Activated naive CD4-positive, alpha-beta T cell treated with Interleukin-2 at 50 U/mL for 16 hours (primary cell): Measurements from ENCODE around the gene ALG8.
"Not testable (repeated sequence)": the region's sequence is repeated elsewhere in the genome, so short reads cannot be mapped to it uniquely, and the experiment has no call there.

Source experiments
- DNase-seq: peaks from one replicate; pipeline ENCODE4 v3.0.0-alpha.2; 2020

Gene ALG8

GRCh38 chr11:78139422-78140391 is at the start of gene ALG8:
Gene ALG8 (minus strand): TSS chr11:78139626. CDS start chr11:78139588, 38 bp downstream.
- peak; percentile 98 for DNase-seq

DNA sequence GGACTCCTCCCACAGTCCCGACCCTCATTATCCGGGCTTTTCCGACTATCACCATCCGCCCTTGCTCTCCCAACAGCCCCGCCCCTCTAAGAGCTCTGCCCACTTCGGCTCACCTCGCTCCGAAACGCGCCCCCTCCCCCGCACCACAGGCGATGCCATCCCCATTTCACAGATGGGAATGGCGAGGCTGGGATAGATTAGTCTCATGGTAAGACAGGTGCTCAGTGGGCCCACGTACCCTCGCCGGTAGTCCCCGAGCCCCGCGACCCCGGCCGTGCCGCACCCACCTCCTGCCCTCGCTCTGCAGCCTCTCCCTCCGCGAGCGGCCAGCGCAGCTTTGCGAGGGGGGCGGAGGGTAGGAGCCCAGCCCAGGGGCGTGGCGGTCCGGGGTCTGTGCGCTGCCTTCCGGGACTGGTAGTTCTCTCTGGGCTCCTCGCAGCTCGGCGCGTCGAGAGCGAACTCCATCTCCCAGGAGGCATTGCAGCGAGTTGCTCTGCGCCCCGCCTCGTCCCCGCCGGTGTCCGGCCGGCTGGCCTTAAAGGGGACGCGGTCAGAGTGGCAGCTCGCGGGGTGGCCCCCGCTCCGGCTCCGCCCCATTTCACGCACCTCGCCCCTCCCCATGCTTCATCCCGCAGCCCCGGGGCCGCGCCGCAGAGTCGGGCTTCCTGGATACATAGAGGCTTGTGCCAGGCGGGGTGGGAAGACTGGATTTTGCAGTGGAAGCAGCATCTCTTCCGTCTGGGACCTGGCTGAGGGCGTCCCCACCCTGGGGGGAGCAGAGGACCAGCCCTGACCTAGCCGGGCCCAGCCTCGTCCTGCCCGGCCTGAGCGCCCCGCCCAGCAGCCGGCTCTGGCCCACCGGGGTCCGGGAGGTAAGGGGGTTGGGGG is 49.1 kb upstream of the ALG8 start, which contains the start of the genes KCTD21 and USP35:
Gene KCTD21 (minus strand): TSS at position 341 of the 888 bp plus-strand sequence. CDS start 14,072 bp downstream, outside the sequence.
Gene USP35 (plus strand): TSS at position 634 of the 888 bp plus-strand sequence. CDS start 7,327 bp downstream, outside the sequence.
- DNase-seq: peak; percentile 95

- peak; percentile 80 for DNase-seq
These were observed 48.2 kb upstream of the ALG8 start for GRCh38 chr11:78187366-78188285.

GRCh38 chr11:78181185-78181584 is 41.8 kb upstream of the ALG8 start:
- no peak for DNase-seq

DNA sequence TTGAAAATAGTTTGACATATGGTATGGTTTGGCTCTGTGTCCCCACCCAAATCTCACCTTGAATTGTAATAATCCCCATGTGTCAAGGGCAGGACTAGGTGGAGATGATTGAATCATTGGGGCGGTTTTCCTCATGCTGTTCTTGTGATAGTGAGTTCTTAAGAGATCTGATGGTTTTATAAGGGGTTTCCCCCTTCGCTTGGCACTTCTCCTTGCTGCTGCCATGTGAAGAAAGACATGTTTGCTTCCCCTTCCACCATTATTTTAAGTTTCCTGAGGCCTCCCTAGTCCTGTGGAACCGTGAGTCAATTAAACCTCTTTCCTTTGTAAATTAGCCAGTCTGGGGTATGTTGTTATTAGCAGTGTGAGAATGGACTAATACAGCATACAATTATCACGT is 41.3 kb upstream of the ALG8 start:
- DNase-seq: no peak

GRCh38 chr11:78179459-78180071 is 40.1 kb upstream of the ALG8 start:
- no peak for DNase-seq

DNA sequence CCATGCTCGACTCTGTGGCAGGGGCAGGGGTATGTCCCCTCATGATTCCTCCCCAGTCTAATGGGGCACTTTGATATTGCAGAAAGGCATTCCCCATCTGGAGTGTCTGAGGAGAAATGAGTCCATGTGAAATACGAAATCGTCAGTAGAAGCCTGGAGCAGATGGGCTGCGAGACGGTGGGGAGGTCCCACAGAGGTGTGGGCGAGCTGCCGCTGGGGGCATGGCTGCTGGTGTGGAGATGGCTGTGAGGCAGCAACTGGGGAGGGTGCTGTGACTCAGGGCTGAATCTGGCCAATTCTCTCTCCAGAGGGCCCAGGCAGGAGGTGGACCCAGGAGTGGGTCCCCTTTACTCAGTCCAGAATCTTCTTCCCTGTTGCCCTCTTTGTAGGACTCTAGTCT is 37.8 kb upstream of the ALG8 start:
- DNase-seq: no peak

GRCh38 chr11:78176605-78177141 is 37.2 kb upstream of the ALG8 start:
- no peak for DNase-seq

- DNase-seq: not testable (repeated sequence)
These were observed 36.4 kb upstream of the ALG8 start for GRCh38 chr11:78175862-78176261.

GRCh38 chr11:78171951-78172350 is 32.5 kb upstream of the ALG8 start:
- DNase-seq: no peak

- no peak for DNase-seq
These were observed 31.6 kb upstream of the ALG8 start for GRCh38 chr11:78170874-78171549.

DNA sequence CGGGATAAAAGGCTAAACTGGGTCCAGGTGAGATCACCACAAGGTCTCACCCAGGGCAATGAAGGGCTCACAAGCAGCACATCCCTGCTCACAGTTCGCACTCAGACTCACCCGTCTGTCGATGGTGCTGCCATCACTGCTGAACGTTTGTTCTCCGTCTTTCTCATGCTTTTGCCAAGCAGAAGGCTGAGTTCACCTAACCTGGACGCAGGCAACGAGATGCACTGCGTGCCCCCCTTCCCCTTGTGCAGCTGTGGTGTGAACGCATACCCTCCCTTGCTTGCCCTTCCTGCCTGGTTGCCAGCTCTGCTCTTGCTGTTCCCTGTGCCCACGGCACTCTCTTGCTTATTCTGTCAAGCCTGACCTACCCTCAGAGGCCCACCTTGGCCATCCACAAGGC is 31.0 kb upstream of the ALG8 start:
- DNase-seq: no peak

- no peak for DNase-seq
These were observed 29.4 kb upstream of the ALG8 start for GRCh38 chr11:78168539-78169477.

GRCh38 chr11:78166855-78167469 is 27.5 kb upstream of the ALG8 start:
- DNase-seq: no peak

DNA sequence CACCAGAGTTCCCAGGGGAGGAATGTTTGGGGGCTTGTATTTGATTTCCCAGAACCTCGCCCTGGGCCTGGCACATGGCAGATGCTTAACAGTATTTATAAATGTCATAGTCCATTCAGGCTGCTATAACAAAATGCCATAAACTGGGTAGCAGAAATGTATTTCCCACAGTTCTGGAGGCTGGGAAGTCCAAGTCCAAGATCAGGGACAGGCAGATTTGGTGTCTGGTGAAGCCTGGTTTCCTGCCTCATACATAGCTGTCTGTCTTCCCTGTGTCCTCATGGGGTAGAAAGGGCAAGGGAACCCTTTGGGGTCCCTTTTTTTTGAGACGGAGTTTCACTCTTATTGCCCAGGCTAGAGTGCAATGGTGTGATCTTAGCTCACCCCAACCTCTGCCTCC is 25.0 kb upstream of the ALG8 start:
- no peak for DNase-seq

DNA sequence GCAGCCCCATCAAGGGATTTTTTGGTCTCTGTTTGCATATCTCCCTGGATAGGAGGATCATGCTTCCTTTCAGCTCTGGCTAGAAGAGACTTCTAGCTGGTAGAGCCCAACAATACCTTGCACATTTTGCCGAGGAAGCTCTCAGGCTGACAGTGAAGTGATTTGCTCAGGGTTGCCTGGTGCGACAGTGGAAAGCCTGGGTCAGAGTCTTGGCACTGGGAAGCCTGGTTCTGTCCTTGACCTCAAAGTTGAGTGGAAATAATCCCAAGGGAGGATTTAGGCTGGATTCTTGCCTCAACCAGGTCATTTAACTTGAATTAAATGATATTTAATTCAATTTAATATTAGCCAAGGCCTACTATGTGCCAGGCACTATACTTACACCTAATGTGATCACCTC is 24.4 kb upstream of the ALG8 start:
- no peak for DNase-seq

DNA sequence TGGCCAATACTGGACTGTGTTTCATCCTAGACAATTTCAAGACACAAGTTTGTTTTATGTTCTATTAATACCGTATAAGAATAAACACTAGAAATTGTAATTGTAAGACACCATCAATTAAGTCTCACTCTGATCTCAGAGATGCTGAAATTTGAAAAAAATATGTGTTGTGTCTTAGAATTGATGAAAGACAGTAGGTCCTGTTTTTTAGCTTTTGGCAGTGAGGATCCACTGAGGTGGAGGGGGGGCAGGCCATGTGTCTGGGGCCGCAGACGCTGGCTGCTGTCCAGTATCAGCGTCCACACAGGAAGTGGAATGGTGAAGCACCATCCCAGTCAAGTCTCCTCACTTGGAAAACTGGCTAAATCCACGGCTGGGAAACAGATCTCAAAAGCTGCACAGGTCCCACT is 22.5 kb upstream of the ALG8 start:
- DNase-seq: no peak

DNA sequence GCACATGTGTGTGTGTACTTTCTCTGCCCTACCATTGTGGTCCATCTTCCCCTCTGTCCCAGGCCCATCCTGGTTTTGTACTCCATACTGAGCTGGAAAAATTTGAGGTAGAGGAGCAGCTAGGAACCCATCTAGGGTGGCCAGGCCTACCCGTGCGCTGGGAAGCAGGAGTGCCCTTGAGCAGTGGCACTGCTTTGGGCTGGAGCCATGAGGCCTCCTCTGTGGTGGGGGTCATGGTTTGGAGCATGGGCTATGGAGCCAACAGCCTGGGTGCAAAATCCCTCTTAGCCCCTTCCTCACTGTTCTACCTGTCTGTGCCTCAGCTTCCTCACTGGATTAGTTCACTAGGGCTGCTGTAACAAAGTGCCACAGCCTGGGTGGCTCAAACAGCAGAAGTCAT is 21.9 kb upstream of the ALG8 start:
- DNase-seq: no peak

DNA sequence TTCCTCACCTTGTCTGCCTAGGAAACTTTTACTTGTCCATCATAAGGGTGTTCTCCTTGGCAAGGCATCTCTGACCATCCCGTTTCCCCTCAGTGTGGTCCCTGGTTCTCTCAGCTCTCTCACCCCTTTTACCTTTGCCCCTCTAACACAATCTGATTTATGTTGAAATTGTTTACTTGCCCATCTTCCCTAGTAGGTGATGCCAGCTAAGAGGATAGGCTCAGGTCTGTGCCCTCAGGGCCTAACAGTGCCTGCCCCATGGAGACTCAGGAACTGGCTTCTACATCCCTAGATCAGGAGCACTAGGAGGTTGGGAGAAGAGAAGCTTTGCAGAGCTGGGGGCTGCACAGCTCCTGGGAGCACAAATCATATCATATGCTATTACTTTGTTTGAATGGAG is 21.1 kb upstream of the ALG8 start:
- DNase-seq: no peak
